Measurements from ENCODE around the gene SUCO. TPM values are rescaled to one million over a fixed set of nuclear protein-coding genes. Genes with fewer than 3 reads are reported as not detected.
"Not testable (repeated sequence)": the region's sequence is repeated elsewhere in the genome, so short reads cannot be mapped to it uniquely, and the experiment has no call there.

Gene SUCO
- total RNA-seq, 4 donors from 2014 or later: 39.7 to 129 (median 93.9) TPM

DNA sequence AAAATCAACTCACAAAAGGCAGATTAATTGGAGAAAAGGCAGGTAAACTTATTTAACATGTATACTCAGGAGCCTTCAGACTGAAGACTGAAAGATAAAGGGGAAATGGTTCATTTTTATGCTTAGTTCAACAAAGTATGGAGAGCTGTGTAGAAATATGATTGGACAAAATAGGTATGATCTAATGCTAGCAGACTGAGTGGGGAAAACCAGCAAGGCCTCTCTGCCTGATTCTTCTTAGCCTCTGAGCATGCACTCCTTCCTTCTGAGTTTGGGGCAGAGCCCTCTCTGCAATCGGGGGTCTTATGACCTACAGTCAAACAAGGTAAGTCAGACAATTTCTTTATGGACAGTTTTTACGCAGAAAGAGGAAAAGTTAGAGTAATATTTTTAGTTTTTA is 38.8 kb upstream of the SUCO start:
- H3K4me3 ChIP-seq: no peak overlapping the region
- H3K27me3 ChIP-seq: no peaks in the 10 kb centered on the region
- no peaks in the 10 kb centered on the region for H3K36me3 ChIP-seq
- no peak overlapping the region for H3K27ac ChIP-seq
- TF ChIP-seq, protein P1, sequence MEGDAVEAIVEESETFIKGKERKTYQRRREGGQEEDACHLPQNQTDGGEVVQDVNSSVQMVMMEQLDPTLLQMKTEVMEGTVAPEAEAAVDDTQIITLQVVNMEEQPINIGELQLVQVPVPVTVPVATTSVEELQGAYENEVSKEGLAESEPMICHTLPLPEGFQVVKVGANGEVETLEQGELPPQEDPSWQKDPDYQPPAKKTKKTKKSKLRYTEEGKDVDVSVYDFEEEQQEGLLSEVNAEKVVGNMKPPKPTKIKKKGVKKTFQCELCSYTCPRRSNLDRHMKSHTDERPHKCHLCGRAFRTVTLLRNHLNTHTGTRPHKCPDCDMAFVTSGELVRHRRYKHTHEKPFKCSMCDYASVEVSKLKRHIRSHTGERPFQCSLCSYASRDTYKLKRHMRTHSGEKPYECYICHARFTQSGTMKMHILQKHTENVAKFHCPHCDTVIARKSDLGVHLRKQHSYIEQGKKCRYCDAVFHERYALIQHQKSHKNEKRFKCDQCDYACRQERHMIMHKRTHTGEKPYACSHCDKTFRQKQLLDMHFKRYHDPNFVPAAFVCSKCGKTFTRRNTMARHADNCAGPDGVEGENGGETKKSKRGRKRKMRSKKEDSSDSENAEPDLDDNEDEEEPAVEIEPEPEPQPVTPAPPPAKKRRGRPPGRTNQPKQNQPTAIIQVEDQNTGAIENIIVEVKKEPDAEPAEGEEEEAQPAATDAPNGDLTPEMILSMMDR (IDR thresholded peaks at IDR 0.05): no peak
- no peak for TF ChIP-seq POLR2A (IDR thresholded peaks at IDR 0.05)
- no peaks in the 10 kb centered on the region for H3K9me3 ChIP-seq
- intact Hi-C loops (cut with DNase I; ENCODE audit: low total_unique reads): no loop called here
- no peak for DNase-seq
- no peaks in the 10 kb centered on the region for H3K4me1 ChIP-seq

DNA sequence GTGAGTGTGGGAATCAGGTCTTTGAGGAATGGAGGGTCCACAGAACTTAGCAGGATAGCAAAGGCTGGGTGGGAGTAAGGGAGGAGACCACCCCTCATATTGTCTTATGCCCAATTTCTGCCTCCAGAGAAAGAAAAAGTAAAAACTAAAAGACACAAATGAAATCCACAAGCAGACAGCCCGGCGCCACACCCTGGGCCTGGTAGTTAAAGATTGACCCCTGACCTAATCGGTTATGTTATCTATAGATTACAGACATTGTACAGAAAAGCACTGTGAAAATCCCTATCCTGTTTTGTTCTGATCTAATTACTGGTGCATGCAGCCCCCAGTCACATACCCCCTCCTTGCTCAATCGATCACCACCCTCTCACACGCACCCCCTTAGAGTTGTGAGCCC is 36.8 kb upstream of the SUCO start:
- intact Hi-C loops (cut with DNase I; ENCODE audit: low total_unique reads); H3K27ac ChIP-seq: not testable (repeated sequence)

DNA sequence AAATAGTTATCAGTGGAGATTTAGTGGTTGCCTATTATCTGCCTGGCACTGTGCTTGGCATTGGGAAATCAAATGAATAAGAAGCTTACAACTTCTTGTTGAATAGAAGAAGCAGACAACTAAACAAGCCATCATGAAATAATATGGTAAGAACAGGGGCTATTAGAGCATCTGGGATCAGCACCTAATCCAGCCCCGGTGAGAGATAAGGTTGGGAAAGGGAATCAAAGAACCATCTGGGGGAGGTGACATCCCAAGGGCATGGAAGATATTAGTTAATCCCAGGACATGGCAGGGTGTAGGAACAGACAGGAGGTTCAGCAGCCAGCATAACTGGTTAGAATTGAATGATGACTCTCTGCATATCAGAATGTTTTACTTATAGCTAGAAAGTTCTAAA is 36.3 kb upstream of the SUCO start:
- no peak for DNase-seq
- Histone ChIP-seq H3K36me3 (no peaks in the 10 kb centered on the region), H3K27me3 (no peaks in the 10 kb centered on the region), H3K9me3 (no peaks in the 10 kb centered on the region), H3K4me1 (no peaks in the 10 kb centered on the region), H3K27ac (no peak overlapping the region), H3K4me3 (no peak overlapping the region)
- intact Hi-C loops (cut with DNase I; ENCODE audit: low total_unique reads): no loop called here
- TF ChIP-seq, protein P1 (IDR thresholded peaks at IDR 0.05): no peak
- TF ChIP-seq POLR2A (IDR thresholded peaks at IDR 0.05): no peak

More for the DNA sequence above, 36.8 kb upstream of the SUCO start:
- H3K27me3 ChIP-seq, H3K4me1 ChIP-seq, DNase-seq, H3K9me3 ChIP-seq, H3K36me3 ChIP-seq, H3K4me3 ChIP-seq: not testable (repeated sequence)

DNA sequence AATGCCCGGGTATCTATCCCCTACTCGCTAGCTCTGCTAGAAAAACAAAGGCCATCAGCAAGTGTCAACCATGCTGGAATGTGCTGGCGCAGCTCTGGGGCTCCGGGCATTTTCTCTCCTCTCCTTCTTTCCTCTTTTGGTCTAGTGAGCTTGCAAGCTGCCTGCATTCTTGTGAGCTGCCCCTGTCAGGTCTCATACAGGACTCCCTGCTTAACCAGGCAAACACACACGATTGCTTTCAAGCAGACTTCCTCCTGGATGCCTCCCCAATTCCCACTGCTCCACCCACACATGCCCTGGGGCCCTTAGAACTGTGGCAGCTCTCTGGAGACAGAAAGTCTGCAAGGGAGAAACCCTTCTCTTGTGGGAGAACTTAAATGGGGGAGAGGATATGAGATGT is 35.7 kb upstream of the SUCO start:
- Histone ChIP-seq H3K36me3 (no peaks in the 10 kb centered on the region), H3K9me3 (no peaks in the 10 kb centered on the region), H3K27ac (no peak overlapping the region), H3K27me3 (no peaks in the 10 kb centered on the region), H3K4me1 (no peaks in the 10 kb centered on the region), H3K4me3 (no peak overlapping the region)
- no peak for TF ChIP-seq POLR2A (IDR thresholded peaks at IDR 0.05)
- TF ChIP-seq, protein P1 (IDR thresholded peaks at IDR 0.05): no peak
- intact Hi-C loops (cut with DNase I; ENCODE audit: low total_unique reads): no loop called here
- no peak for DNase-seq

DNA sequence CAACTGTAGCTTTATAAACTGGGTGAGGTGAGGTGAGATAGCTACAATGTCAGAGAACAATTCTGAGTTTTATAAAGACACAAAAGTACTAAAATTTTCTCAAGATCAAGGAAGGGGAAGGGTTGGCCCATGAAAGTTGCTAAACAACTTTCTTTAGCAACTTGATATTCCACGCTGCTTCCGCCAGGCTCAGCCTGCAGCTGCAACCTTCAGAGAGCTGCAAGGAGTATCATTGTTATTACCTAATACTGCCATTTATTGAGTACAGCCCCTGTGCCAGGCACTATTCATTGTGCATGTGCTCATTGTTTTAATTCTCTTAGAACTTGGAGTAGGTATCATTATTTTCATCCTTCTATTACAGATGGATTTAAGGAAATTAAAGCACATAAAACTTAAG is 34.1 kb upstream of the SUCO start:
- Histone ChIP-seq H3K9me3 (no peaks in the 10 kb centered on the region), H3K4me1 (no peaks in the 10 kb centered on the region), H3K27me3 (no peaks in the 10 kb centered on the region), H3K36me3 (no peaks in the 10 kb centered on the region), H3K4me3 (no peak overlapping the region), H3K27ac (no peak overlapping the region)
- no peak for DNase-seq
- TF ChIP-seq POLR2A (IDR thresholded peaks at IDR 0.05): no peak
- TF ChIP-seq, protein P1 (IDR thresholded peaks at IDR 0.05): no peak
- intact Hi-C loops (cut with DNase I; ENCODE audit: low total_unique reads): no loop called here

DNA sequence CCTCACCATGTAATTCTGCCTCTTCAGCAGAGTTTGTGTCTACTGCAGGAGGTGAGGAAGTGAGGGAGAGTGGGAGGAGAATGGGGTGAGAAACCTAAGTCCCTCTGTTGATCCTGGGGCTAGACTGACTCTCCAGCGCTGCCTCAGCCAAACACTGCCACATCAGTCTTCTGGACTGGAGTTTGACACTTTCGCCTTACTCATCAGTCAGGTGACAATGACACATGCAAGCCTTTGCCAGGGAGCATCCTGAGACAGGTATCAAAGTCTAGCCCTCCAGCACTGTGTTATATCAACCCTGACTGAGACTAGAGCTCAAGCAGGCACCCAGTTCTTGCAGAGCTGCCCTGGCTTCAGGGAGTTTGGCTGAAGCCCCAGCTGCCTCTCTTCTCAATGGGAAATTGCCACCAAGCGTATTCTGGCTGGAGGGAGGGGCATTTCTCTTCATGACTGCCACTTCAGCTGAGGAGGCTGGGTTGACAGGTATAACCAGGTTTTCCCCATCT is 33.3 kb upstream of the SUCO start:
- no peak overlapping the region for H3K27ac ChIP-seq

More for the DNA sequence above, 33.3 kb upstream of the SUCO start:
- H3K4me1 ChIP-seq: no peaks in the 10 kb centered on the region
- TF ChIP-seq, protein P1 (IDR thresholded peaks at IDR 0.05): no peak
- no peak for TF ChIP-seq POLR2A (IDR thresholded peaks at IDR 0.05)
- H3K36me3 ChIP-seq: no peaks in the 10 kb centered on the region
- H3K9me3 ChIP-seq: no peaks in the 10 kb centered on the region
- intact Hi-C loops (cut with DNase I; ENCODE audit: low total_unique reads): no loop called here
- H3K4me3 ChIP-seq: no peak overlapping the region
- no peak for DNase-seq
- no peaks in the 10 kb centered on the region for H3K27me3 ChIP-seq

Measured in uterus (tissue), 4 donors.